Kidney epithelial cell (primary cell): ENCODE measurements around the gene OR52E5. TPM values are rescaled to one million over a fixed set of nuclear protein-coding genes. Genes with fewer than 3 reads are reported as not detected.
A peak's percentile ranks its signal among the peaks of the same experiment; 100 is the strongest.

Experiments
- DNase-seq: peaks from one replicate; pipeline ENCODE4 v3.0.0-alpha.2; 2010; ENCODE audit warnings: low read depth
- H3K27me3 ChIP-seq: 2 replicates; pipeline ENCODE4 v1.6.0; 2011; ENCODE audit warnings: low read length; ENCODE audit not compliant: control insufficient read depth, insufficient read depth
- H3K36me3 ChIP-seq: 2 replicates; pipeline ENCODE4 v1.5.1; 2011; ENCODE audit warnings: low read length; ENCODE audit not compliant: control insufficient read depth, insufficient read depth
- H3K4me3 ChIP-seq: 2 replicates; pipeline ENCODE4 v1.5.1; 2011; ENCODE audit warnings: low read depth, mild to moderate bottlenecking, control low read depth, low read length
- CTCF ChIP-seq: IDR thresholded peaks from 2 replicates; pipeline ENCODE4 v1.5.1; 2011; ENCODE audit warnings: mild to moderate bottlenecking, moderate library complexity, low read length, control low read depth, inconsistent platforms; ENCODE audit not compliant: insufficient read depth, poor library complexity, severe bottlenecking
- total RNA-seq: library from RNA; depleted of rRNA; stranded (reverse); fragments of >200 nt; gene quantifications from 2 replicates; pipeline ENCODE4 v1.2.3, GENCODE V29; 2015

The OR52E5 gene
- total RNA-seq, 1 donor from 2014 or later = not detected

GRCh38 chr11:5899534-5899933 lies 6.5 kb downstream of the OR52E5 start:
- Histone ChIP-seq H3K4me3 (no peak overlapping the region), H3K27me3 (no peaks in the 10 kb centered on the region), H3K36me3 (no peaks in the 10 kb centered on the region)
- no peak for TF ChIP-seq CTCF
- no peak for DNase-seq

GRCh38 chr11:5910540-5910939 lies 17.5 kb downstream of the OR52E5 start:
- Histone ChIP-seq H3K27me3 (no peaks in the 10 kb centered on the region), H3K36me3 (no peaks in the 10 kb centered on the region), H3K4me3 (no peak overlapping the region)
- DNase-seq = no peak
- TF ChIP-seq CTCF = no peak

- H3K36me3 ChIP-seq = no peaks in the 10 kb centered on the region
- no peak overlapping the region for H3K4me3 ChIP-seq
- DNase-seq = peak; percentile 14
- no peaks in the 10 kb centered on the region for H3K27me3 ChIP-seq
- TF ChIP-seq CTCF = no peak
Observed at GRCh38 chr11:5922749-5923426, 29.9 kb downstream of the OR52E5 start.

GRCh38 chr11:5923427-5923776 lies 30.4 kb downstream of the OR52E5 start:
- TF ChIP-seq CTCF = no peak
- Histone ChIP-seq H3K27me3 (no peaks in the 10 kb centered on the region), H3K4me3 (no peak overlapping the region), H3K36me3 (no peaks in the 10 kb centered on the region)
- no peak for DNase-seq

GRCh38 chr11:5923794-5924193 lies 30.8 kb downstream of the OR52E5 start:
- no peaks in the 10 kb centered on the region for H3K36me3 ChIP-seq
- no peak for TF ChIP-seq CTCF
- H3K4me3 ChIP-seq = no peak overlapping the region
- no peaks in the 10 kb centered on the region for H3K27me3 ChIP-seq
- DNase-seq = no peak

GRCh38 chr11:5928271-5928670 lies 35.3 kb downstream of the OR52E5 start:
- TF ChIP-seq CTCF = no peak
- DNase-seq = no peak
- no peaks in the 10 kb centered on the region for H3K36me3 ChIP-seq
- no peak overlapping the region for H3K4me3 ChIP-seq
- no peaks in the 10 kb centered on the region for H3K27me3 ChIP-seq
